Muscle of back (tissue), 11 donors: ENCODE data around the gene GFRA4. TPM values are rescaled to one million over a fixed set of nuclear protein-coding genes. Genes with fewer than 3 reads are reported as not detected.

ENCODE experiments used
- DNase-seq, 3 donors: peaks; one replicate each; pipeline versions ENCODE4 v3.0.0 to v3.0.0-alpha.2; 2013
- polyA plus RNA-seq, 10 donors: library from polyadenylated mRNA; unstranded; fragments of 120-200 nt; gene quantifications; one replicate each; pipeline ENCODE4 v1.2.1, GENCODE V29; 2013; ENCODE audit not compliant: insufficient read length in 10 of 10

GFRA4 gene
- polyA plus RNA-seq, 10 donors = not detected

GRCh38 chr20:3674995-3675900 is 12.0 kb upstream of the GFRA4 start:
- no peak for DNase-seq

GRCh38 chr20:3674447-3674846 is 11.2 kb upstream of the GFRA4 start:
- DNase-seq = no peak

GRCh38 chr20:3673221-3674070 is 10.2 kb upstream of the GFRA4 start:
- no peak for DNase-seq

DNA sequence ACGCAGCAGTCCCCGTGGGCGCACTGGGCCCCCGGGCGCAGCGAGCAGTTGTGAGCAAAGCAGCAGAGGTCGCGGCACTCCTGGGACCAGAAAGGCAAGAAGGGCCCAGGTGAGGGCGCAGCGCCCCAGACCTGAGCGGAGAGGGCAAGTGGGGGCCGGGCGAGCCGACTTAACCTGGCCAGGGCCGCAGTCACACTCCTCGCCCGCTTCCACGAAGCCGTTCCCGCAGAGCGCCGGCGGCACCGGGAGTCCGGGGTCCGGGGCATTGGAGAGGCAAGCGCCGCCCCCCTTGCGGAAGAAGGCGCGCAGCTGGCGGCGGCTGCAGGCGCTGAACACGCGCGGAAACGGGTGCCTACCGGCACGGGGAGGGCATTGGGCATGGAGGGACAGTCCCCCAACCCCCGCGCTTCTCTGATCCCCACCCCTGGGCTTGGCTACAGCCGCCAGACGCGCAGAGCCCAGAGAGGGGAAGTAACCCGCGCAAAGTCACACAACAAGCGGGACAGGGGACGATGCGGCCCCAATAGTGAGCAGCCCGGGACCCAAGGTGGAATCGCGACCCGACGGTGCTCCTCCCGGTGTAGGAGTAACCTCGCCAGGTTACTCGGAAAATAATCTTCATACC is 9.5 kb upstream of the GFRA4 start:
- DNase-seq = no peak

- no peak for DNase-seq
Measured at GRCh38 chr20:3671986-3672546, 8.9 kb upstream of the GFRA4 start.

DNA sequence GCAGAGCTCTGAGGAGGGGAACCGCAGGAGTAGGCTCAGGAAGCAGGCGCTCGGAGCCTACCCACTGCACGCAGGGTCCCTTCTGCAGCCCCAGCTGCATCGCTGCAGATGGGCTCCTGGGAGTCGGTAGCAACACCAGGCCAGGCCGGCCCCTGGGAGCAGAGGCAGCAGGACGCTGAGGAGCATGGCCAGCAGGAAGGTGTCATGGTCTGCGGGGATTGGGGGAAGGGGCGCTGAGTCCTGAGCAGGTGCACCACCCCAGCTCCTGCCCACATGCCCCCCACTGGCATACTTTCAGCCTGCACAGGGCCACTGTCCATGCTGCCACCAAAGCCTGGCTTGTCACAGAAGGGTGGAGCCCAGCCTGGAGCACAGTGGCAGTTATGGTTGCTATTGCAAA is 7.7 kb upstream of the GFRA4 start:
- DNase-seq = no peak

DNA sequence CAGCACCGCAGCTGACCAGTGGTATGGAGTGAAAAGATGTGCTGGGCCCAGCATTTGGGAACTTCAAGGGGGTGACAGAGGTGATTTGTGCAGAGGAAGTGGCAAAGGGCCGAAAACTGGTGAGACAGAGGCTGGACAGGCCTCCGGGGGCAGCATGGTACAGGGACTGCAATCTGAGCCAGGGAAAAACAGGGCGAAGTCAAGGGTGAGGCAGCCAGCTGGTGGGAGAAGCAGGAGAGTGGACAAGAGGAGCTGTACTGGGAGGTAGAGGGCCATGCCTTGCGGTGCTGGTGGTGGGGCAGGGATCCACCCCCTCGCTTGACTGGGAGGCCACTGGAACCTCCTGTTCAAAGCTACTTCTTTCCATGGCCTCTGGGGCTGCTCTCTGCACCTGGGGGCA is 7.3 kb upstream of the GFRA4 start:
- DNase-seq = peak in 1 of 3 donors; percentile 32

GRCh38 chr20:3669710-3670367 is 6.6 kb upstream of the GFRA4 start:
- no peak for DNase-seq

GRCh38 chr20:3667434-3668037 is 4.3 kb upstream of the GFRA4 start:
- no peak for DNase-seq

DNA sequence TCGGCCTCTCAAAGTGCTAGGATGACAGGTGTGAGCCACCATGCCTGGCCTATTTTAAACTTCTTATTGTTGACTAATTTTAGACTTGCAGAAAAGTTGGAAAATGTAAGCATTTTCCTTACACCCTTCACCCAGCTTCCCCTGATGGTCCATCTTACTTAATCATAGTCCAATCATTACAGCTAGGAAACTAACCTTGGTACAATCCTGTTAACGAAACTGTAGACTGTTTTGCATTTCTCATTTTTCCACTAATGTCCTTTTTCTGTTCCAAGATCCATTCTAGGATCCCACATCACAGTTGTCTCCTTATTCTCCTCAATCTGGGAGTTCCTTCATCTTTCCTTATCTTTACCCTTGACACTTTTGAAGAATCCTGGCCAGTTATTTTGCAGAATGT is 659 bp upstream of the GFRA4 start:
- no peak for DNase-seq

DNA sequence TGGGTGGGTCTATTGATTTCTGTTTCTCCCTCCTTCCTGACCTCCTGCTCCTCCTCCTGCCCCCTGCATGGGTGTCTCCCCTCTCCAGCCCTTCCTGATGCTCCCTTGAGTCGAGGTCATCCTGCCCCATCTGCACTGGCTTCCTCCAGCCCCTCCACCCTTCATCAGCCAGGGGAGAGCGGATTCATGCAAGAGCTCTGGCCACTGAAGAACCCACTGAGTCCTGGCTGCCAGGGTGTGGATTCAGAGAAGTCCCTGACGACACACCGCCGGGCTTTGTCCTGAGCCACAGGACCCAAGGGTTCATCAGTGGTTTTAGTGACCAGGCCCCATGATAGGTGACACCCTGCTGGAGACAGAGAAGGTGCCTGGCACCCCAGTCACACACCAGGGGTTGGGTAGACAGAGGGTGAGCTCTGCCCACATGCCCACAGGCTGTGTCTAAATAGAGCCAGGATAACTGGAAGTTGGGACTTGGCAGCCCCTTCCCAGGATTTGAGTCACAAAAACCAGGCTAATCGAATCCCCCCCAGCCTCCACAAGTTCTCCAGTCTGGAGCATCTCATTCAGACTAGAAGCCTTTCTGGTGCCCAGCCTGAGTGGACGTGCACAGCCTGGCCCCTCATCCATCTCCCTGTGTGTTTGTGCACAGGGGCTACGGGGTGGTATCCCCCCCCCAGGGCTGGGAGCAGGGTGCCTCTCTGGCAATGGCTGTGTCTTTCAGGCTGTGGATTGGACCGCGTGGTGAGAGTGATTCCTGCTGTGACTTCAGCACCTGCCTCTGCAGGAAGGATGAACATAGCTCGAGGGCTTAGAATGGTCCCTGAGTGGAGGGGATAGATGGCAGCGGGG is 1.2 kb downstream of the GFRA4 start:
- DNase-seq = no peak

- no peak for DNase-seq
Measured at GRCh38 chr20:3661060-3661813, 2.0 kb downstream of the GFRA4 start.

- peak in 1 of 3 donors; percentile 42 for DNase-seq
Measured at GRCh38 chr20:3660262-3661059, 2.7 kb downstream of the GFRA4 start.

DNA sequence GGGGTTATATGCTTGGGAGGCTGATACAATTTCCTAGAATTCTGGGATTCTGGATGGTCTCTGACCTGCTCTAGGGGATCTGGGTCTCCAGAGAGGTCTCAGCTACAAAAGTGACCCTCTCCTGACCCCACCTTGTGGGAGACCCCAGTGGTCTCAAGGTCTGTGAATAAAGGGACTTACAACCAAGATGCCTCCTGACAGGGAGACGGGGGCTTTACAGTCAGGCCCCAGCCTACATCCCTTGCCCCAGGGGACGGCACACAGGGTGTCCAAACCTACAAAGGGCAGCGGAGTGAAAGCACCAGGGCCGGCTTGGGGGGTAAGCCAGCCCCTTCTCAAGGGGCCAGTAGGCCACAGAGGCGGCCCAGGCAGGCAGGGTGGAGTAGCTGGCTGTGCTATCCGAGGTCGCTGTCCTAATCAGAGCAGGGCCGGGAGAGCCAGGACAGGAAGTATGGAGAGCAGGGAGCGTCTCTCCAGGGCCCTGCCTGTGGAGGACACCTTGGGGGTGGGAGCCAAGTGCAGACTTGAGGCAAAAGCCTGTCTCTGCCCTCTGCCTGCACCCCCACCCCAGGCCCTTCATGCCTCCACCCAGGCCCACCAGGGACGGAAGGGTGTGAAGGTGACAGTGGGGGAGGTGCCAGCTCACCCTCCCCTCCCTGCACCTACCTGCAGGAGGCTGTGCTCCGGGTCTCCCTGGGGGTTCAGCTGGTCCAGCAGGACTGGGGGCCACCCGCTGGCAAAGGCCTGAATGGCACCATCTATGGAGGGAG is 3.5 kb downstream of the GFRA4 start:
- DNase-seq = no peak

DNA sequence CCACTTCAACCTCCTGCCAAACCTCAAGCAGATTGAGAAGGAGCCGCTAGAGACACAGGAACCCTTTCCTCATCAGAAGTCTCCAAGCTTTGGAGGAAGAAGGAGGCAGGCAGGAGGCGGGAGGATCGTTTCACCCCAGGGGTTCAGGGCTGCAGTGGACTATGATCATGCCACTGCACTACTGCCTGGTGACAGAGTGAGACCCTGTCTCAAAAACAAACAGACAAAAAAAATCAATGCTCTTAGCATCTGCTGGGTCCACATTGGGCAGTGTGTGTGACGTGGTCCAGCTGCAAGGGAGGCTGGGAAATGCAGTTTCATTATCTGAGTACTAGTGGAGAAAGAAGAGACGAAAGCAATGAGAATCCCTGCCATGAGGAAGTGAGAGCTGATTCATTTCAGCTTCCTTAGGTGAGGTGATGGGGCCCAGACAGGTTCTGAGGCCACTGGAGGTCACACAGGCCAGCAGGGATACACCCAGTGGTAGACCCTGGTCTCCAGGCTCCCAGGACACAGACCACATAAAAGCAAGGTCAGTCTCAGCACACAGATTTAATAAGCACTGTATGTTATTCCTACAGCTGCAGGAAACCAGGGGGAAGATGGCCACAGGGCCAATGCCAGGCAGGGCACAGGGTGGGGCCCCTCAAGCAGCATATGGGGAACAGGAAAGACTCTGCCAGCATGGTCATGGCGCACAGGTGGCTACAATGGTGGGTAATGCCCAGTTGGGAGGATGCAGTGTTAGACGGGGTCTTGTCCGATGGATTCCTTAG is 4.3 kb downstream of the GFRA4 start:
- DNase-seq = no peak

- DNase-seq = no peak
Measured at GRCh38 chr20:3658019-3658715, 5.0 kb downstream of the GFRA4 start.
